Stimulated activated CD4-positive, alpha-beta T cell treated with anti-CD3 and anti-CD28 coated beads, TNF-alpha, amount 100 ng/mL, for 1 hour (primary cell): ENCODE results near the gene PRTFDC1.

Experiments
- DNase-seq, 3 donors: peaks; one replicate each; pipeline ENCODE4 v3.0.0-alpha.2; 2020; ENCODE audit warnings: low read depth in 3 of 3, low spot score in 1 of 3

Gene PRTFDC1

GRCh38 chr10:24882047-24882698, 70.2 kb downstream of the PRTFDC1 start:
- DNase-seq: no peak

- no peak for DNase-seq
Observed at GRCh38 chr10:24879861-24880260, 72.5 kb downstream of the PRTFDC1 start.

GRCh38 chr10:24874133-24874532, 78.3 kb downstream of the PRTFDC1 start:
- DNase-seq: no peak

- DNase-seq: no peak
Observed at GRCh38 chr10:24873281-24873683, 79.1 kb downstream of the PRTFDC1 start.

- no peak for DNase-seq
Observed at GRCh38 chr10:24872790-24873182, 79.6 kb downstream of the PRTFDC1 start.

GRCh38 chr10:24872049-24872789, 80.2 kb downstream of the PRTFDC1 start:
- DNase-seq: no peak

GRCh38 chr10:24871011-24871935, 81.1 kb downstream of the PRTFDC1 start:
- DNase-seq: no peak

GRCh38 chr10:24869354-24870015, 82.9 kb downstream of the PRTFDC1 start:
- DNase-seq: no peak

GRCh38 chr10:24866604-24867583, 85.5 kb downstream of the PRTFDC1 start:
- no peak for DNase-seq

- no peak for DNase-seq
Observed at GRCh38 chr10:24865783-24866182, 86.6 kb downstream of the PRTFDC1 start.

GRCh38 chr10:24862589-24862988, 89.8 kb downstream of the PRTFDC1 start:
- DNase-seq: no peak

GRCh38 chr10:24858288-24859270, 93.8 kb downstream of the PRTFDC1 start:
- no peak for DNase-seq

- no peak for DNase-seq
Observed at GRCh38 chr10:24857031-24857725, 95.2 kb downstream of the PRTFDC1 start.

- no peak for DNase-seq
Observed at GRCh38 chr10:24854256-24854655, 98.2 kb downstream of the PRTFDC1 start.

GRCh38 chr10:24853661-24854060, 98.7 kb downstream of the PRTFDC1 start:
- DNase-seq: no peak

GRCh38 chr10:24851629-24852028, 100.8 kb downstream of the PRTFDC1 start:
- no peak for DNase-seq

- no peak for DNase-seq
Observed at GRCh38 chr10:24850727-24851296, 101.6 kb downstream of the PRTFDC1 start.
